ENCODE measurements around the gene IGSF8.
A peak's percentile ranks its signal among the peaks of the same experiment; 100 is the strongest.
"Not testable (repeated sequence)": the region's sequence is repeated elsewhere in the genome, so short reads cannot be mapped to it uniquely, and the experiment has no call there.

The IGSF8 gene

DNA sequence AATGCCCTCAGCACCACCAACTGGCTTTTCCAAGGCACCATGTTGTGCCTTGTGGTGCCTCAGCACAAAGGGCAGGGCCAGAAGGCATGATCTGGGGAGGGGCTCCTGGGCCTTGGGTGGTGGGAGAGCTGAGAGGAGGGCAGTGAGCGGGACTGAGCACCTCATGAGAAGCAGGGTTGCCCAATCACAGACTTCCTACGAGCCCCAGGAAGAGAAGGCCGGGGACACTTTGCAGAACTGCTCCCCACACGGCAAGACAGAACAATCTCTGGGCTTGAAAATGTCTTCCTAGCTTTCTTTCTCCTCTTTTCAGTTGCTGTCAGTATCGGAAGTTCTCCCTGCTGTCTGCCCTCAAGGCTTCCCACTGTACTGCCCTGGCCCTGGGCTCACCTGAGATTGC, 35.2 kb downstream of the IGSF8 start:
- DNase-seq: no peak

DNA sequence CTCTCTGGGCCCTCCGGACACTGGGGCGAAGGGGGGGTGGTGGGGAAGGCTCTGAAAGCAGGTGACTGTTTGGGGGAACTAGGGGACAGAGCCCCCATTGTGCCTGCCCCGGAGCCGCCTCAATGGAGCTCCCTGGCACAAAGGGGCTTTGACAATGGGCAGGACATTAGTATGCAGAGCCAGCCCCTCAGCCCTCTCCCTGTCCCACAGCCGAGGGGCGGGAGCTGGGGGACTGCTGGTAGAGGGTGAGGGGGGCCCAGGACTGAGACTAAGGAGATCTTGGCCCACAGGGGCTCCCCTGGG, 36.2 kb downstream of the IGSF8 start:
- no peak for DNase-seq

DNA sequence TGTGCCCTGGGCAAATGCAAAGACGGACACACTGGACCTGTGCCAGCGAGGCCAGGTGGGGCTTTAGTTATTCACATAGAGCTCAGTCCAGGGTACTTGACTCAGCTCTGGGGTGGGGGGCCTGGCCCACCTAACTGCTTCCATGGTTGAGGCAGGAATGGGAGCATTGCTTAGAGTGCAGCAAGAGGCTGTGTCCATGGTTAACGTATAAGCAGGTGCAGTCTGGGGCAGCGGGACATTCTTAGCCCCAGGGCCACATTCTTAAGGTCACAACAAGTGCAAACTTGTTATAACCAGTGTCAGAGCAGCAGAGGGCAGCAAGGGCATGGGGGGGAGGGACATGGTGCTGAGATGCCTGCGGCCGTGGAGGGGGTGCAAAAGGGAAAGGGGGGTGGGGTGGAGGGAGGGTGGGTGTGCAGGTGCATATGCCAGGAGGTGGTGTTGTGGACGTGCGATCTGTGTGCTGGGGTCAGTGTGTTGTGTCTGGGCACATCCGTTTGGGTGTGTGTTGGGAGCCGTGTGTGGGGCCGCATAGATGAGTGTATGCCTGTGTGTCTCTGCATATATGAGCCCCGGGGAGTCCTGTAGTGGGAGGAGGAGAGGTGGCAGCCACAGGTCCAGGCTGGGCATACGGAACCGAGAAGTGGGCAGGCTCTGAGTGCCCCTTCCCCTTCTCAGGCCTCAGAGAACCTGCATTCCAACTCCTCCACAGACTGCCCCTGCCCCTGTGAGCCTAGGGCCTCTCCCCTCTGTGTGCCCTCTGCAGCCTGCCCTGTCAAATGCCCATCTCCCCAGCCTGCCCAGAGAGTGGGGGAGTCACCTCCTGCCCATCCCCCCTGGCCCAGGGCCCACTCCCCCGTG, 36.8 kb downstream of the IGSF8 start:
- no peak for DNase-seq

DNA sequence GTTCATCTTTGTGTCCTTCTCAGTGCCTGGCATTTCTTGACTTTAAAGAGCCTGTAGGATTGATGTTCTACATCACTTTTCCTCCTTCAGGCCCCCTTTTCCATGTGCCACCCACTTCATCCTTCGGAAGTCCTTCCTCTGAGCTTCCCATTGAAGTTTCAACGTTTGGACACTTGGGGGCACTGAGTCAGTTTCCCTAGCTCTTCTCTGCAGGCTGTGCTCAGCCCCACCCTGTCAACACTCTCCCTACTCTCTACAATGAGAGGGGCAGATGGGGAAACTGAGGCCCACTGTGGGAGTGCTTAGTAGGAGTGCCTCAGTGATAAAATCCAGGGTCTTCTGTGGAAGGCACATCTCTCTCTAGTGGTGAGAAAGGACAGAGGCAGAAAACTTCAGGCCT, 40.3 kb downstream of the IGSF8 start:
- DNase-seq: no peak

DNA sequence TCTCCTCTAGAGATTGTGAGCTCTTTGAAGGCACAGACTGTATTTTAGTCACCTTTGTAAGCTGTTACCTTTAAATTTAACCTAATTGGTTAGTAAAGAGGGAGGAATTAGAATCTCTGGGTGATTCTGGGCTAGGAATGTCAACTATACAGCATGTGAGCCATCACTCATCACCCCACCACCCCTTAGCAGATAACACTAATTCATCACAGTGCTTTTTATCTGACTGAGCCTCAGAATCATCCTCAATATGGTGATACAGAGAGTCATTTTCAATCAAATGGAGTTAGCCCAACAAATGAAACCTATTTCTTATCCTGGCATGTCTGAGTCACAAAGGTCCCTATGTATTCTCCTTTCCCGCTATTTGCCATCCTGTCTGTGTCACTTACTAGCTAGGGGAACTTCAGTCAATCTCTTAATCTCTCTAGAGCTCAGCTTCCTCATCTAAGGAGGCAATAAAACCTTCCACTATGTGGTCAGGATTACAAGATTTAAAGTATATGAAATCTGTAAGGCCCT, 41.7 kb downstream of the IGSF8 start:
- no peak for DNase-seq

DNA sequence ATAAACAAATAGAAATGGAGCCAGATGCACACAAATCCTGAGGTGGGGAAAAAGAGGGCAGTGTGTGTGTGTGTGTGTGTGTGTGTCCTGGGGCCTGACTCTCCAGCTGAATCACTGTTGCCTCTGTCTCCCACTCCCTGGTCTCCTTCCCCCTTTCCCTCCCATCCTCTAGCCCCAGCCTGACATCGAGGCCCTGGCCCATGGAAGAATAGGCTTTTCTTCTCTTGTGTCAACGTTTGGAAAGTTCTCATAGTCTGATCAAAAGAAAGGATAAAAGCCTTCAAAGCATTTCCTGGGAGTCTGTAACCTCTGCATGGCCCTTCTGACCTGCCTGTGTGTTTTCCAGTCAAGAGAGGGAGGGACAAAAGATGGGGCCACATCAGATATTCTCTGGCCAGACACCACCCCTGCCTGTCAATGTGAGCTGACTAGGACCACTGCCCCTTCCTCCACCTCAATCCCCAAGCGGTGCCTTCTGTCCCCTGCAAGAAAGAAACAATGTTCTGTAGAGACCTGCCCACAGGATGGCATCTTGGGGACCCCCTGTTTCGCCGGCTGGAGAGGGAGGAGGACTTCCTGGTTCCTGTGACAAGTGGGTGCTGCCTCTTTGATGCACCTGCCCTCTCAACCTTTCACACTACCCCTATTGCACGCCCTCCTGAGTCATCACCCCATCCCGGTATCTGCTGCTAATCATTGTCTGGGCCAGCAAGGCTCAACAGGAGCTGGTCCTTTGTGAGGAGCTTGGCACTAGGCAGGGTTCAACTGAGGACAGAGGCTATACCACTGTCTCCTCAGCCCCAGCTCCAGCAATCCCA, 44.7 kb downstream of the IGSF8 start:
- no peak for DNase-seq

DNA sequence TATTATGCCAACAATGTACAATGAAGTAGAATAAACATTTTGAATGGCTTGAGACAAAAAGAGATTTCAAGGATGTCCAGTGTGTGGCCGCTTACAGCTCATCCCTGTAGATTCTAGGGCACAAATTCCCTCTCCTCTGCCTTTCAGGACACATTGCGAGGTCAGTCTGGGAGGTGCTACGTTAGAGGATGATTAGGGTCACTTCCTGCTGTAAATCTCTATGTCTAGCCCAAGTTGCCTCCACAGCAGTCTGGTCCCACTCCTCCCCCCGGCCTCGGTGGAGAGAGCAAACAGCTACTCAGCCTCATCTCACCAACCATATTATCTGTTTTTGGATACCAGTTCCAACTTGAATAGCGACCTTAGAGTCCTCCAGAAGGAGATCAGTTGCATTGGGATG, 45.5 kb downstream of the IGSF8 start:
- no peak for DNase-seq

DNA sequence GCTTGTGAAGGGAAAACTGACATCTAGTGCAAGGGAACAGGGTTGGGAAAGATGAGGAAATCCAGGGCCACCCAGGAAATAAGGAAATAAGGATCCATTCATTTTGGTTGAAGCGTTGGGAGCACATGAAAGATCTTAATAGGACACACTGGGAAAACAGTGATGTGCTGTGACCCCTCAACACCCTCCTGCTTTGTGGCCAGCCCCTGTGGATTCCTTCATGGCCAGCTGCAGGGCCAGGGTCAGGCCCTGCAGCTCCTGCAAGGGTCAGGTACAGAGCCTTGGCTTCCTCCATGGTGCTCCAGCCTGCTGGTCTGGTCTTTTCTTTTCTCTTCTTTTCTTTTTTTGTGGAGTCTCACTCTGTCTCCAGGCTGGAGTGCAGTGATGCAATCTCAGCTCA, 47.8 kb downstream of the IGSF8 start:
- DNase-seq: no peak

DNA sequence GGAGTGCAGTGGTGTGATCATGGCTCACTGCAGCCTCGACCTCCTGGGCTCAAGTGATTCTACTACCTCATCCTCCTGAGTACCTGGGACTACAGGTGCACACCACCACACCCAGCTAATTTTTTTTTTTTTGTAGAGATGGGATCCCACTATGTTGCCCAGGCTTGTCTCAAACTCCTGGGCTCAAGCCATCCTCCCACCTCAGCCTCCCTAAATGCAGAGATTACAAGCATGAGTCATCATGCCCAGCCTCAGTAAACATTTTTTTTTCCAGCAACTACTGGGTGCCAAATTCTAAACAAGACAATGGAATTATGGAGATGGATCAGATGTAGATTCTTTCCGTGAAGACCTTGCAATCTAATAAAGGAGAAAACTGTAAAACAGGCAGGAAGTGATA, 48.2 kb downstream of the IGSF8 start:
- not testable (repeated sequence) for DNase-seq

DNA sequence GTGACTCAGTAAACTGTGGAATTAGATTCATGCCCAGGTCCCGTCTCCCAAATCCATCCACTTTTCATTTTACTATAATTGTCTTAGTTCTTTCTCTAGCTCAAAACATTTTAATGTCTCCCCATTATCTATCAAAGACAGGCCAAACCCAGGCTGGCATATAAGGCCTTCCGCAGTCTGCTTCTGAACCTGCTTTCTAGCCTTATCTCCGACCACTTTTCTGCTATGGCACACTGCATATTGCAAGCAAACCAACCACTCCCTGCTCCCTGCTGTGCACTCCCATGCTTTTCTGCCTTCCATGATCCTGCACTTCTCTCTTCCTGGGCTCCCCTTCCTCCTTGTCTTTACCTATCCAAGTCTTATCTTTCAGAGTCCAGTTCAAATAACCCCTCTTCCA, 49.3 kb downstream of the IGSF8 start:
- DNase-seq: no peak

DNA sequence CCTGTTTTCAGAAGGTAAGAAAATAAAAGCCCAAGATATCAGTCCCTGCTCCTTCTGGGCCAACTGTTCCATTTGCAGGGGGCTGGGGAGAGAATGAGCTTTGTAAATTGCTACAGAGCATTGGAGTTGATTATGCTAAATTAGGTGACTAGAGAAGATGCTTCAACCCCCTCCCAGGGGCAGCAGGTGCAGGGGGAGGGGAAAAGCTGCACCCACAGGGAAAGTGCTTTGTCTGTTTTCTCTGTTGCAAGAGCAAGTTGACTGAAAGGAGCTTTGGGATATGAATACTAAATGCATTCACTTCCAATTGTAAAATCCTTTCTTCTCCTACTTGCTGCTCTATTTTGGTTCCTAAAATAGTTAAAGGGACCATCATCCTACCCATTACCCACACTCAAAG, 50.1 kb downstream of the IGSF8 start:
- no peak for DNase-seq

DNA sequence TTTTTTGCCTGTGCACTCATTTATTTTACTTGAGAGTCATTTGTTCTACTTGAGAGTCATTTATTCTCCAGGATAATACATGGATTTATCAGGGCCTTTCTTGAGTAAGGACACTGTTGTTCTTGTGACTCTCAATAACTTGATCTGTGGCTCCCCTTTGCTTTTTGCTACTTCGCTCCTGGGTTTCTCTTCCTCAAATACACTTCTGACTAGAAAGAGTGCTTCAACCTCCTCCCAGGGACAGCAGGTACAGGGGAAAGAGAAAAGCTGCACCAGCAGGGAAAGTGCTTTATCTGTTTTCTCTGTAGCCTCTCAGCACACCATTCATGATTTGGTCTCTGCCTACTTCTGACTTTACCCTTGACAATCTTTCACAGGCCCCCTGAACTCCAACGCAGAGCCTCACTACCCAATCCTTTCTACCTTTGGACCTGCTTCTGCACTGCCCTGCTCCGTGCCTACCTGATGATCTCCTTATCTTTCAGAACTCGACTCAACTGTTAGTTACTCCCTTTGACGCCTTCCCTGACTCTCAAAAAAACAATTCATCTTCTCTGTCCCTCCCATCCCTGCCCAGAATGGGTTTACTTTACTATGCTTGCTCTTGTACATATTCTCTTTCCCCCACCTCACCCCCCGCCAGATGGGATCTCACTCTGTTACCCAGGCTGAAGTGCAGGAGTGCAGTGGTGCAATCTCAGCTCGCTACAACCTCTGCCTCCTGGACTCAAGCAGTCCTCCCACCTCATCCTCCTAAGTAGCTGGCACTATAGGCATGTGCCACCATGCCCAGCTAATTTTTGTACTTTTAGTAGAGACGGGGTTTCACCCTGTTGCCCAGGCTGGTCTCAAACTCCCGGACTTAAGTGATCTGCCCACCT, 51.1 kb downstream of the IGSF8 start:
- DNase-seq: no peak

DNA sequence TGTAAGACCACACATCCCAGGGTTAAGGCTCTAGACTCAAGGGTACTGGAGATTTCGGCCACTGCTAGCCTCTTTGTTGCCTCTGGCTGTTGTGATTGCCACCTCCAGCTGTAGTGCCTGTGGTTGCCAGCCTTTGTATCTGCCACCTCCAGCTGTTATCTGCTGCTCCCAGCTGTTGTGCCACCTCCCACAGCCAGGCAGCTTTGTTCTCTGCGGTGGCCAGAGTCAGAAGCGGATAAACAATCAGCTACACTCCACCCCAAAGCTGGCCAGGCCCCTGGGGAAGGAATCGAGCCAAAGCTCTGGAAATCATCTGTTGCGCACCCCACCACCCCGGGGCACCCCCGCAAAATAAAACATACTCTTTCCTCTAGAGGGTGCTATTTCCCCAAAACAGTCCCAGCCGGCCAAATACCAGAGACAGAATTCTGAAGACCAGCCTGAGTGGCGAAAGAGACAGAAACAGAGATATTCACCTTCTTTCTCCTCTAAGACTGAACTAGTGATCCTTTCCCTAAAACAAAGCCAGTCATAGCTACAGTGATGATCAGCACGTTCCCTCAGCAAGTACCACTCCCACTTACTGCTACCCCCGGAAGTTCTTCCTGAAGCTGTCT, 51.8 kb downstream of the IGSF8 start:
- DNase-seq: peak; percentile 53

DNA sequence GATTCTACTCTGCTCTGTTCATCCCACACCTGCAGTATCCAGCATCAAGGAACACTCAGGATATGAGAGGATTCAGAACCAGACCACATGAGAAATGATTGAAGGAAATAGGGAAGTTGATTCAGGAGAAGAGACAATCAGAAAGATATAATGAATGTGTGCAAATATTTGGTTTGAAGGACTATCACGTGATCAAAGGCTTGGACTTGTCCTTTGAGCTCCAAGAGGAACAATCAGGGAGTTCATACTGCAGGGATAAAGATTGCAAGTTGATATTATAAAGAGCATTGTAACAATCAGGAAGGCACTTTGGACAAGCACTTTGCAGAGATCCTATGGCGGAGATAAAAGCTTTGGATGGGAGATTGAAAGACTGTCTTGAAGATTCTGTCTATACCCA, 52.8 kb downstream of the IGSF8 start:
- no peak for DNase-seq

DNA sequence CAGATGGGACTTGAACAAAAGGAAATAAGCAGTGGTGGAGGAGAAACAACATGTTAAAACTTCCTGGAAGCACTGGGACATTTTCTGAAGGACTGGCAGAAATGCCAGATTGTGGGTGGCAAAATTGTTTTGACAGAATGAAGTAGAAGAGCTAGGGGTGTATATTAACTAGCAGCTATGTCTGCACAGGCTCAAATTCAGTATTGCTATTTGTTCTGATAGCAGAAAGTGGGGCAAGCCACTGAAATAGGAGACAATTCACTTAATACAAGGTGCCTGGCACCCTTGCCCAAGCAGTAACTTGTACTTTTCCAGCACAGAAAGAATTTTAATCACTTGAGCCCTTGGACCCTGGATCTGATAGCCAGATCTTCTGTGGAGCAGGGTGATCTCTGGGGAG, 54.9 kb downstream of the IGSF8 start:
- DNase-seq: no peak

Measured in stimulated activated CD8-positive, alpha-beta memory T cell treated with anti-CD3 and anti-CD28 coated beads, Interleukin-4, amount 100 ng/mL, for 48 hours (primary cell).